Keratinocyte (primary cell): ENCODE results near the gene PLCB3.

ENCODE experiments used
- CTCF ChIP-seq, 3 experiments: IDR thresholded peaks in 1 of 3; conservative IDR thresholded peaks in 1 of 3; optimal IDR thresholded peaks in 1 of 3; 2 replicates in 2 of 3; 3 replicates in 1 of 3; pipeline versions ENCODE3 to v1.5.1; 2011; ENCODE audit warnings: low read length in 3 of 3, mild to moderate bottlenecking in 3 of 3, moderate library complexity in 2 of 3, control low read depth in 1 of 3, inconsistent platforms in 1 of 3; ENCODE audit not compliant: insufficient read depth in 2 of 3; ENCODE audit errors: extremely low read depth in 1 of 3
- EZH2 ChIP-seq: IDR thresholded peaks from one replicate; pipeline ENCODE4 v1.6.1; 2012; ENCODE audit warnings: inconsistent platforms, mild to moderate bottlenecking, low read length, moderate library complexity

GRCh38 chr11:64304032-64304315, 52.6 kb downstream of the PLCB3 start:
- TF ChIP-seq CTCF (optimal IDR thresholded peaks at IDR 0.05 in 1 of 3, IDR thresholded peaks at IDR 0.05 in 1 of 3, conservative IDR thresholded peaks at IDR 0.05 in 1 of 3; ENCODE audit: extremely low read depth in 1 of 3, insufficient read depth in 2 of 3, low read length in 3 of 3) = no peak
- no peak for TF ChIP-seq EZH2
